HCT116 (cell line): Measurements from ENCODE around the gene DDX3X.

Source experiments
- ATF3 ChIP-seq: IDR thresholded peaks from 2 replicates; pipeline ENCODE4 v1.6.1; 2012
- CEBPB ChIP-seq: IDR thresholded peaks from 2 replicates; pipeline ENCODE4 v1.6.1; 2012; ENCODE audit warnings: low read depth
- CTCF ChIP-seq, 3 experiments: fragments of 200-600 bp in 1 of 3; sonication (generic) in 1 of 3; IDR thresholded peaks in 2 of 3; conservative IDR thresholded peaks in 1 of 3; 2 replicates each; pipeline ENCODE4 v1.5.1; 2012 to 2017; ENCODE audit warnings: low read depth in 2 of 3, low read length in 2 of 3, antibody characterized with exemption in 1 of 3, borderline replicate concordance in 1 of 3, control low read depth in 1 of 3, mild to moderate bottlenecking in 1 of 3, mixed read lengths in 1 of 3, mixed run types in 1 of 3, moderate library complexity in 1 of 3; ENCODE audit not compliant: insufficient read depth in 1 of 3
- EGR1 ChIP-seq: IDR thresholded peaks from 2 replicates; pipeline ENCODE4 v1.6.1; 2012; ENCODE audit warnings: low read depth
- ELF1 ChIP-seq: IDR thresholded peaks from 2 replicates; pipeline ENCODE4 v1.6.1; 2012; ENCODE audit warnings: low read depth, borderline replicate concordance
- POLR2A ChIP-seq: IDR thresholded peaks from 2 replicates; pipeline ENCODE4 v1.7.0; 2011; ENCODE audit warnings: borderline replicate concordance; ENCODE audit not compliant: insufficient read depth, insufficient read length; ENCODE audit errors: extremely low read depth
- POLR2AphosphoS5 ChIP-seq: IDR thresholded peaks from 2 replicates; pipeline ENCODE4 v1.6.1; 2011; ENCODE audit warnings: mild to moderate bottlenecking, low read depth, low read length, moderate library complexity
- REST ChIP-seq: IDR thresholded peaks from 2 replicates; pipeline ENCODE4 v1.6.1; 2012; ENCODE audit warnings: low read depth
- YY1 ChIP-seq: IDR thresholded peaks from 2 replicates; pipeline ENCODE4 v1.6.1; 2011; ENCODE audit warnings: low read length, low read depth, moderate library complexity, mild to moderate bottlenecking; ENCODE audit not compliant: insufficient replicate concordance; ENCODE audit errors: extremely low read depth

GRCh38 chrX:41351923-41352322 lies 18.0 kb downstream of the DDX3X start:
- TF ChIP-seq CTCF (IDR thresholded peaks at IDR 0.05 in 2 of 3, conservative IDR thresholded peaks at IDR 0.05 in 1 of 3; ENCODE audit: borderline replicate concordance in 1 of 3, insufficient read depth in 1 of 3, low read depth in 2 of 3, low read length in 2 of 3): no peak
- no peak for TF ChIP-seq CEBPB
- TF ChIP-seq POLR2A: no peak
- peak; percentile 50 for TF ChIP-seq POLR2AphosphoS5
- no peak for TF ChIP-seq YY1
- TF ChIP-seq EGR1: no peak
- TF ChIP-seq ATF3: no peak
- no peak for TF ChIP-seq REST
- TF ChIP-seq ELF1: no peak
